AG04449 (cell line): ENCODE data around the gene EMC10.
"Not testable (repeated sequence)": the region's sequence is repeated elsewhere in the genome, so short reads cannot be mapped to it uniquely, and the experiment has no call there.

Experiments
- CTCF ChIA-PET: fragments of 350-600 bp; formaldehyde crosslinking; extraction: SDS; loops from one replicate; lab custom pipeline; 2021; ENCODE audit warnings: antibody characterized with exemption; lab: Yijun Ruan, JAX
- POLR2A ChIA-PET: fragments of 400-600, 350-600 bp; formaldehyde crosslinking; extraction: SDS; loops from one replicate; lab custom pipeline; 2020; ENCODE audit warnings: antibody characterized with exemption, inconsistent platforms; lab: Yijun Ruan, JAX
- DNase-seq: peaks from one replicate; pipeline ENCODE4 v3.0.0-alpha.2; 2010; ENCODE audit warnings: low read depth, low spot score
- H3K4me3 ChIP-seq: 2 replicates; pipeline ENCODE4 v1.5.1; 2011; ENCODE audit warnings: low read depth, mild to moderate bottlenecking, control low read depth, low read length
- TF ChIP-seq, protein P1 (sequence below): IDR thresholded peaks from one replicate; pipeline ENCODE4 v1.5.1; 2011; ENCODE audit warnings: mild to moderate bottlenecking, moderate library complexity, low read length, control low read depth, inconsistent platforms; ENCODE audit not compliant: insufficient read depth; ENCODE audit errors: missing control alignments

Gene EMC10

GRCh38 chr19:50522881-50523280 is 46.6 kb downstream of the EMC10 start:
- CTCF ChIA-PET: interaction anchor here (6.0 kb wide), 1 partner anchor 14 kb away, joined by 34 read pairs; no protein-coding TSS in a partner anchor
- TF ChIP-seq, protein P1, sequence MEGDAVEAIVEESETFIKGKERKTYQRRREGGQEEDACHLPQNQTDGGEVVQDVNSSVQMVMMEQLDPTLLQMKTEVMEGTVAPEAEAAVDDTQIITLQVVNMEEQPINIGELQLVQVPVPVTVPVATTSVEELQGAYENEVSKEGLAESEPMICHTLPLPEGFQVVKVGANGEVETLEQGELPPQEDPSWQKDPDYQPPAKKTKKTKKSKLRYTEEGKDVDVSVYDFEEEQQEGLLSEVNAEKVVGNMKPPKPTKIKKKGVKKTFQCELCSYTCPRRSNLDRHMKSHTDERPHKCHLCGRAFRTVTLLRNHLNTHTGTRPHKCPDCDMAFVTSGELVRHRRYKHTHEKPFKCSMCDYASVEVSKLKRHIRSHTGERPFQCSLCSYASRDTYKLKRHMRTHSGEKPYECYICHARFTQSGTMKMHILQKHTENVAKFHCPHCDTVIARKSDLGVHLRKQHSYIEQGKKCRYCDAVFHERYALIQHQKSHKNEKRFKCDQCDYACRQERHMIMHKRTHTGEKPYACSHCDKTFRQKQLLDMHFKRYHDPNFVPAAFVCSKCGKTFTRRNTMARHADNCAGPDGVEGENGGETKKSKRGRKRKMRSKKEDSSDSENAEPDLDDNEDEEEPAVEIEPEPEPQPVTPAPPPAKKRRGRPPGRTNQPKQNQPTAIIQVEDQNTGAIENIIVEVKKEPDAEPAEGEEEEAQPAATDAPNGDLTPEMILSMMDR: no peak
- POLR2A ChIA-PET: no interaction called here
- DNase-seq: no peak
- H3K4me3 ChIP-seq: no peak overlapping the region

- CTCF ChIA-PET: interaction anchor here (2.0 kb wide), 1 partner anchor 10 kb away, joined by 19 read pairs; no protein-coding TSS in a partner anchor
- POLR2A ChIA-PET, DNase-seq, H3K4me3 ChIP-seq: not testable (repeated sequence)
Measured at GRCh38 chr19:50528052-50528451, 51.7 kb downstream of the EMC10 start.

- CTCF ChIA-PET: interaction anchor here (1.2 kb wide), 1 partner anchor 26 kb away, joined by 3 read pairs; no protein-coding TSS in a partner anchor
- TF ChIP-seq, protein P1: no peak
- DNase-seq: no peak
- POLR2A ChIA-PET: no interaction called here
- no peak overlapping the region for H3K4me3 ChIP-seq
Measured at GRCh38 chr19:50531171-50531612, 54.9 kb downstream of the EMC10 start.

- ChIA-PET CTCF (interaction anchor here (0.8 to 8.9 kb wide), 3 partner anchors 24 to 248 kb away, joined by 3 to 148 read pairs (median 11); no protein-coding TSS in a partner anchor), POLR2A (no interaction called here)
- no peak for DNase-seq
- no peak overlapping the region for H3K4me3 ChIP-seq
- TF ChIP-seq, protein P1: no peak
Measured at GRCh38 chr19:50532952-50533351, 56.6 kb downstream of the EMC10 start.

DNA sequence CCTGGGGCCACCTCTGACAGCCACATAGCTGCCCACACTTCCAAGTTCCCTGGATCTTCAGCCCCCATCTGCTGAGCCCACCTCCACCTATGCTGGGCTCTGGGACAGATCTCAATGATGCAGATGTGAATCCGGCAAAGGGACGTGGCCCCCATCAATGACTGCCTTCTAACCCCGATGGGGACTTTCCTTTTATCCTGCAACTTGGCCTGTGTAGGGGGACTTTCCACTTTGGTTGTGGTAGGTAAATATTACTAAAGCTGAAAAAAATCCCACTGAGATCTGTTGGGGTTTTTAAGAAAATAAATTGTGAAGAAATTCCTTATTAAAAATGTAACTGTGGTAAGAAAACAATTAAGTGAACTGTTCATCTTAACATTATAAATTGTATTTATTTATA is 58.2 kb downstream of the EMC10 start:
- no peak for DNase-seq
- no peak overlapping the region for H3K4me3 ChIP-seq
- ChIA-PET CTCF (interaction anchor here (1.5 to 8.9 kb wide), 3 partner anchors 22 to 387 kb away, joined by 3 to 148 read pairs (median 11); no protein-coding TSS in a partner anchor), POLR2A (no interaction called here)
- TF ChIP-seq, protein P1: no peak

GRCh38 chr19:50535672-50536187 is 59.4 kb downstream of the EMC10 start:
- ChIA-PET POLR2A (no interaction called here), CTCF (interaction anchor here (0.9 to 8.9 kb wide), 5 partner anchors 11 to 386 kb away, joined by 3 to 148 read pairs (median 34); no protein-coding TSS in a partner anchor)
- no peak for DNase-seq
- H3K4me3 ChIP-seq: no peak overlapping the region
- TF ChIP-seq, protein P1: no peak
